Erythroblast (primary cell): ENCODE data around the gene HEY2.

Source experiments
- GATA1 ChIP-seq: IDR thresholded peaks from 2 replicates; pipeline ENCODE4 v1.6.1; 2011; ENCODE audit warnings: low read depth, mild to moderate bottlenecking, control low read depth, low read length, moderate library complexity
- POLR2A ChIP-seq: IDR thresholded peaks from 2 replicates; pipeline ENCODE4 v1.6.1; 2011; ENCODE audit warnings: mild to moderate bottlenecking, low read length

DNA sequence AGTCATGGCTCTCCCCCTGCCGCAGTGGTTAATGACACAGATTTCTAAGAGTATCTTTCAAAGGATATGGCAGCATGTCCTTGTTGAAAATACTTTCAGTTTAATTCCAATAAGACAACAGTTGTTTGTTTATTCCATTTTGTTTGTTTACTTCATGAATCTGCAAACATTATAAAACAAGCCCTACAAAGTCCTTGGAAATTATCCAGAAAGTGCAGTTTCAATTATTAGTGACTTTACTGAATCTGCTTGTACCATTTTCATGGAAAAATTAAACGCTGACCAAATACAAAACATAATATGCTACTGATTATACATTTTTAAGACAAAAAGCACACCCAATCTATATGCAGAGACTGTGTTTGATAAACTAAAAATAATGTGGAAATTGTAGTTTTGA lies 3.3 kb downstream of the HEY2 start:
- no peak for TF ChIP-seq POLR2A
- no peak for TF ChIP-seq GATA1
